Stromal cell of bone marrow (primary cell): ENCODE data around the gene FAM50B.

Experiments used
- DNase-seq: peaks from one replicate; pipeline ENCODE4 v3.0.0-alpha.2; 2012; ENCODE audit warnings: low read depth

The FAM50B gene

DNA sequence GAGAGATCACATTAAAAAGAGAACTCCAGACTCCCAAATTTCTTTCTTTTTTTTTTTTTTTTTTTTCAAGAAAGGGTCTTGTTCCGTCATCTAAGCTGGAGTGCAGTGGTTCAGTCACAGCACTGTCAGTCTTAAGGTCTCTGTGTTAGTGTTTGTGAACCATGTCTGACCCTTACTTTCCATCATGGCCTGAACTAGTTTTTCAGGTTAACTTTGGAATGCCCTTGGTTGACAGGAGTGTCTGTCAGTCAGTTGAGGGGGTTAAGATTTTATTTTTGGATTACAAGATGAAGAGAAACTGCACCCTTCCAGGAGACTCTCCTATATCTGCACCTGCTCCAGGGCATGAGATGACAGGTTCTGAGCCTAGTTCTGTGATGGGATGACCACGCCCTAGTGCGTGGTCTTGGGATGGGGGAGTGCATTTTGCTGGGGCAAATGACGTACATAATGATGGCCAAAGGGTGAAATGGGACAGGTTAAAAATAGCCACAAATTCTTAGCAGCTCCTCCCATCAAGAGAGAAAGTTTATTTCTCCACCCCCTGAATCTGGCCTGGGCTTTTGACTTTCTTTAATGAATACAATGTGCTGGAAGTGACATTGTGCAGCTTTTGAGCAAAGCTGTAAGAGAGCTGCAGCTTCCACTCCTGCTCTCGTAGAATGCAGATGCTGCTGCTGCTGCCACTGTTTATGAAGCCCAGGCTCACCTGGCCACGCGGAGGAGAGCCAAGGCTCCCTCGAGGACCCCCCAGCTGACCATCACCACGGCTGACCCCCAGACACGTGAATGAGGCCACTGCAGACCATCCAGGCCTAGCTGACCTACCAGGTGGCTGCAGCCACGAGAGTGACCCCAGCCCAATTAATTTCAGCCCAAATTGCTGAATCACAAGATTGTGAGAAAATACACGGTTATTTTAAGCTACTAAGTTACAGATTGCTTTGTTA, 29.7 kb upstream of the FAM50B start:
- no peak for DNase-seq

DNA sequence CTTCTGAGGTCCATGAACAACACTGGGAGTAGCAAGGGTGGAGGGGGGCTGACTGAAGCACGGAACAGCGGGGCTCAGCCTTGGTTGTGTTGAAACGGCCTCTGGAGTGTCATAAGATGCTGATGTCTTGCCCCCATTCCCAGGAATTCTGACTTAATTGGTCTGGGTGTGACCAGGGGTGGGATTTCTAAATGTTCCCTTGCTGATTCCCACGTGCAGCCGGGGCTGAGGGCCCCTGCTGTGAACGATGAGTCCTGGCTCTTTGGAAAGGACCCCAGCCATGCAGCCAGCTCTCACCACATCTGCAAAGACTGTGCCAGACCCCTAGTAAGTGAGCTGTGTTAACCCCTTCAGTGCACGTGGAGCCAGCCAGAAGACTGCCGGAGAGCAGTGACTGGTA, 28.6 kb upstream of the FAM50B start:
- DNase-seq, result no peak

DNA sequence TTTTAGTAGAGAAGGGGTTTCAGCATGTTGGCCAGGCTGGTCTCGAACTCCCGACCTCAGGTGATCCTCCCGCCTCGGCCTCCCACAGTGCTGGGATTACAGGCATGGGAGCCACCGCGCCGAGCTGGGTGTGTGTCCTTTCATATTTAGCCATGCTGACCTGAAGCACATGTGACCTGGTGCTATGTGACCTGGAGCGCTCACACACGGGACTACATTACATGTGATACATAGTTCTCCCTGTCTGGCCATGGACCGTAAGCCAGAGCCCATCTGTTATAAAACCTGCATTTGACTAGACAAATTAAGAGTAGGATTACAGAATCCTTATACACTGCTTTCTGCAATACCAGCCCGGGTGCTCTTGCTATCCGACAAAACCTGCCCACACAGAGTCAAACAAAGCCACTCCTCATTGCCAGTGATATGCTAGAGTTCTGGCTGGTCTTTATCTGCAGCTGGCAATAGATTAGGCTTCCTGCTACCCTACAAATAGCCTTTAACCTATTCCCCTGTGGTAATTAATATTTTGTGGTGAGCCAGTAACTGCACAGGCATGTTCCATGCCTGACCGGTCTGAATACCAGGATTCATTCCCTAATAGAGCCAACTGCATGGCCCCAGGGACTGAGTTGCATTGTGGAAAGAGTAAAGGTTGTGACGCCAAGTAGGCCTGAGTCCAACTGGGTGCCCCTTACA, 26.3 kb upstream of the FAM50B start:
- no peak for DNase-seq

DNA sequence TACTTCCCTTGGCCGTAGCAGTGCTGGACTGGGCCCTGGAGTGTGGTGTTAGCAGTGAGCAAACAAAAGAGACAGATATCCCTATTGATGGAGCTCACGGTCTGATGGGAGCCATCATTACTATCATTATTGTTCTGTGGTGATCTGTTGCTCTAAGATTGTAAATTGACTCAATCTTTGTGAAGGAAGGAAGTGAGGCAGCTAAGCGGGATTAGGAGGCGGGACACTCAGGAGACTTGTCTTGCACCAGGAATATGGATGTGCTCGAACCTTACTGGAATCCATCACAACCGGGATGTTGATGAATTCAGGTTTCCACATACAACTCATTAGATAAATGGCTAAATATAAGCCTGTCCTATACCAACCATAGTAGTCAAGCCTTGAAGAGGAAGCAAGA, 25.5 kb upstream of the FAM50B start:
- no peak for DNase-seq

DNA sequence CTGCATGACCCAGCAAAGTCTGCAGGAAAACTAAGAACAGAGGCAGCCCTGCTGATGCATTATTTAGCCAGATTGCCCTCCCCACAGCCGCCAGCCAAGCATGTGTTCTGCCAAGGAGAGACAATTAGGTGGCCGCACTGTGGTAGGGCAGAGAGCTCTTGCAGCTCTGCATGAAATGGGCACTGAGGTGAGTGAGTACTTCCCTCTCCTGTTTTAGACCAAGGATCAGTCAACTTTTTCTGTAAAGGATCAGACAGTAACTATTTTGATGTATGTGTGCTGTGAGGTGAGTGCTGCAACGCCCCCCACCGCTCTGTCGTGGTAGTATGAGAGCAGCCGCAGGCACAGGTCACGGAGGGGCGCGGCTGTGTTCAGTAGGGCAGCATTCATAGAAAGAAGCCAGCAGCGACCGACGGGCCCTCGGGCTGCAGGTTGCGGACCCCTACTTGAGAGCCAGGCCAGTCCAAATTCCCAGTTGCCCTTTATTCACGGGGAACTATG, 23.8 kb upstream of the FAM50B start:
- no peak for DNase-seq

DNA sequence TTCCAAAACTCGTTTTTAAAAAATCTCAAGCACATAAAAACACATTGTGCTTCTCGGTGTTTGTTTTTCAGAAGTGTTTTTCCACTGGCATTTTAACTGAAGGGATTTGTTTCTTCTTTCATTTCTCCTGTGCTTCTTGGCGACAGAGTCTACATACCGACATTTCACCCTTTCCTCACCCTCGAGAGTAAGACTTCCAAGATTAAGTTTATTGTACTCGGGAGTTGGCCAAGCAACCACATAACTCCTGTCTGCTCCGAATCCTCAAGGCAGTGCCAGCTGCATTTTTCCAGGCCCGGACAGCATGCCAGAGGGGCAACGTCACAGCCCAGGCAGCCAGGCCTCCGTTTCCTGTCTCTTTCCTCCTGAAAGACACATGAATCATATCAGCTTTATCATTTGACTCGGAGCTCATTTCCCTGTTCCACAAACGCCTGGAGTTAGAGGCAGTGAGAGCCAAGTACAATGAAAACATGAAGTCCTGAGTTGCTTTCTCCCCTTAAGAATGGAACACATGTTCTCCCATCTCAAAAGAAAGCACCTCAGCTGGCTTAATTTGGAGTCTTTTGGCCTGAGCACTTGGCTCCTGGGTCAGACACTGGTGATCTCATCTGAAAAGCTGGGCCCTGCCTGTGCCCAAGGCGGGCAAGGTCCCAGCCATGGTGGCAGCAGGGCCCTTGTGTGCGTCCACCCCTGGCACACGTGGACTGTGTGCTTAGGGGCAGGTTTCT, 23.2 kb upstream of the FAM50B start:
- DNase-seq, result peak; percentile 94

DNA sequence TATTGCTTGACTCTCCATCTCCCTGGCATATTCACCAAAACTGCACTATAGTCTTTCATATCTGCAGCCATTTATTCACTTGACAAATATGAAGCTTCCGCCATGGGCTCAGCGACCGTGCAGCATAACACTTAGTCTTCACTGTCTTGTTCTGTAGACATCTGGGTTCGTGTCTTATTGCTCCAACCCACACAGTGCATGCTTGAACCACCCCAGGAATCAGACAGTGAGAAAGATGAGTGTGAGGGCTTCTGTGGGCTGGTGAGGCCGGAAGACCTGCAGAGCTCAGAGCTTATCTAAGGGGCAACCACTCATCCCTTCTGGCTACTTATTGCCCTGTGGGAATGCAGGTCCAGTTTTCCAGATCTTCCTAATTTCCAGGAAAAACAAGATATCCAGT, 19.9 kb upstream of the FAM50B start:
- no peak for DNase-seq

DNA sequence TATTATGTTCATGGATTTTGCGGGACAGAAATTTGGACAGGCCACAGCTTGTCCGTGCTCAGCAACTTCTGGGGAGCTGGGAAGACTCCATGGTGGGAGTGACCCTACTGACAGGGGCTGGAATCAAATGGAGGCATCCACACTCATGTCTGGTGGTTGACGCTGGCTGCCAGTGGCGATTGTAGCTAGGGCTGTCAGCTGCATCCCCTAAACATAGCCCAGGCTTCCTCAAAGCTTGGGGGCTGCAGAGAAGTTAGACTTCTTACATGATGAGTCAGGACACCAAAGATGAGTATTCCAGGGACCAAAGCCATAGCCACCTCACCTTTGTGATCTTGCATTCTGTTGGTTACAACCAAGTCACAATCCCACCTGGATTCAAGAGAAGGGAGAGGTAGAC, 18.4 kb upstream of the FAM50B start:
- DNase-seq, result no peak

DNA sequence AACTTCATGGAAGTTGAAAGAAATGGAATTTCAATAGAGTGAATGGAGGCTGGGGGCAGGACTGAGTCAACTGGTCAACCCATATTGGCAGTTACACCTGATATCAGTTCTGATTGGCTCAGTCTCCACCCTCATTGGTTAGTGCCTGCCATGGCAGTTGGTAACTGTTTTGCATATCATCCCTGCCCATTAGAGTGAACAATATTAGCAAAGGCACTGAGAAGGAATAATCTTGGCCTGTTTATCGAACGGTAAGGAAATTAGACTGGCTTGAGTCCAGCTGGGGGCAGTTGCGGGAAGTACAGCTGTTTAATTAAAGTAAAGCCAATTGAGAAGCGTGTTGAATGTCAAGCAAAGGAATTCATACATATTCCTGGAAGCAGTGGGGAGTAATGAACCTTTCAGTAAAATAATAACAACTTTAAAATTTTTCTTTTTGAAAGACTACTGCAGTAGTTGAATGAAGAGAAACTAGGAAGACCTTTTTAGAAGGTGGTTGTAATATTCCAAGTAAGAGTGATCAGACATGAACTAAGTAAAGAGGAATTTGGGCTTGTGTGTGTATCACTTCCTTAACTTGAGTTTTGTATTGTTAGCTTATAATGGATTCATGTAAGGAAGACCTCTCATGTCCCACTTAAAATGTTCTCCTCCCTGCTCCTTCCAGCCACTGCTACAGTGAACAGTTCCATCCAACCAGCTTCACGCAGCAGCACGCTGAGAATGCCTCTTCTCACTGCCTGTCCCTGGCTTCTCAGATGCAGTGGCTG, 17.2 kb upstream of the FAM50B start:
- DNase-seq, result no peak

DNA sequence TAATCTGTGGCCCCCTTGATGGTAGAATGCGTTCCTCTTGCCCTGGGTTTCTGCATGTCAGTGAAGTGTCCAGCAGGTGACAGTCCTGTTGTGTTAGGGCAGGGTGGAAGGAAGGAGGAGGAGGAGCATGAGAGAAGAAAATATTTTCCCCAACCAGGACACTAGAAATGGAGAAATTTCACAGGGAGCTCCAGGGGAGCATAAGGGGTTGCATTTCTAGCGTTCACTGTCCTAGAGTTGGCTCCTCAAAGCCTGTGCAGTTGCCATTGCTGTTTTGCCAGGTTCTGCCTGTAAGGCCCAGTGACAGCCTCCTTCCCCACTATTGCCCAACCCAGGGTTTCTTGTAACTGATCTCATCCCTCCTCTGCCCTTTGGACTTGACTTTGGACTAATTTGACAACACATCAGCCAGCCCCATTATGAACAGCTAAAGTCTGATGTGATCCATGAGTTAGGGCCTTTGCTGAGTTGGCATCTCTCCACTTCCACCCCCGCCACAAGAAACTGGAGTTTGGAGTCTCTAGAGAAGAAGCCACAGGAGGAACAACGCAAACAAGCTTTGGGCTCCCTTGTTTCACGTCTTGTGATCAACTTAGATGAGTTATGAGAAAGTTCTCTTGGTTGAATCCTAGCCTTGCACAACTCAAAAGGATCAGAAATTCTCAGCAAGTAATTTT, 14.0 kb upstream of the FAM50B start:
- DNase-seq, result peak; percentile 89

DNA sequence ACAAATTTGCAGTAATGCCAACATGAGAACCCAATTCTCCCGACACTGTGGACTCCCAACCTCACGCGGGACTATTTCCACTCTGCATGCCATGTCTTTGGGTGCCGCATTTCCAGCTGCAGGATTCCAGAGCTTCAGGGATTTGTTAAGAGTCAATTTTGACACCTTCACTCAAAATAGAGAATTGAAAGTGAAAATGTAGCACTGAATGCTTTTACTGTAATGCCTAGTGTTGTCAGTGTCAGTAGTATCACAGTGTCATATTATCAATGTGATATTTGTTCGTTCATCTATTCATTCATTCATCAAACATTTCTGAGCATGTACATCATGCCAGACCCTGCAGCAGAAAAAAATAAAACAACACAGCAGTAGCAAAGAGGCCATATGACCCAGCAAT, 13.4 kb upstream of the FAM50B start:
- DNase-seq, result no peak

DNA sequence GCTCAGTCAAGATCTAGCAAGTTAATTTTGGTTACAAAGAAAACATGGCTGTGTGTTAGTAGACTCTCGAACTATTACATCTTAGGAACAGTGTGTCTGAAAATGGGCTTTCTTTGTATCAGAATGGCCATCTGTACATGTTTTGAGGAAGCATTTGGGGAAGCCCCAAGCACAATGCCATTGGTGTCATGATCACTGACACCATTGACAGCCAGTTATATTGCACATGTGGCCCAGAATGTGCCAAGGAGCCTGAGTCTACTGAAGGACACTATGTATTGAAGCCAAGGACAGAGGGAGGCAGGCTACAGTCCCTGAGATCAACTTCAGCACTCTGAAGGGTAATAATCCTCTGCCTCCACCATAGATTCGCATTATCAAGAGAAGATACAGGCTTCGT, 12.6 kb upstream of the FAM50B start:
- DNase-seq, result no peak

DNA sequence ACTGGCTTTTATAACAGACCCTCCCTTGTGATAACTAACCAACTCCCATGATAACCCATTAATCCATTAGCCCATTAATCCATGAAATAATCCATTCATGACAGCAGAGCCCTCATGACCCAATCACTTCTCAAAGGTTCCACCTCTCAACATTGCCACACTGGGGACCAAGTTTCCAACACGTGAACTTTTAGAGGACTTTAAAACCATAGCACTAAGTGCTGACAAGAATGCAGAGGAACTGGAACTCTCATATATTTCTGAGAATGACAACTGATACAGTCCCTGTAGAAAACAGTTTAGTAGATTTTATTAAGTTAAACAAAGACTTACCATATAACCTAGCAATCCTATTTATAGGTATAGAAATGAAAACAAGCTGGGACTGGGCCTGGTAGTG, 11.4 kb upstream of the FAM50B start:
- DNase-seq, result no peak

DNA sequence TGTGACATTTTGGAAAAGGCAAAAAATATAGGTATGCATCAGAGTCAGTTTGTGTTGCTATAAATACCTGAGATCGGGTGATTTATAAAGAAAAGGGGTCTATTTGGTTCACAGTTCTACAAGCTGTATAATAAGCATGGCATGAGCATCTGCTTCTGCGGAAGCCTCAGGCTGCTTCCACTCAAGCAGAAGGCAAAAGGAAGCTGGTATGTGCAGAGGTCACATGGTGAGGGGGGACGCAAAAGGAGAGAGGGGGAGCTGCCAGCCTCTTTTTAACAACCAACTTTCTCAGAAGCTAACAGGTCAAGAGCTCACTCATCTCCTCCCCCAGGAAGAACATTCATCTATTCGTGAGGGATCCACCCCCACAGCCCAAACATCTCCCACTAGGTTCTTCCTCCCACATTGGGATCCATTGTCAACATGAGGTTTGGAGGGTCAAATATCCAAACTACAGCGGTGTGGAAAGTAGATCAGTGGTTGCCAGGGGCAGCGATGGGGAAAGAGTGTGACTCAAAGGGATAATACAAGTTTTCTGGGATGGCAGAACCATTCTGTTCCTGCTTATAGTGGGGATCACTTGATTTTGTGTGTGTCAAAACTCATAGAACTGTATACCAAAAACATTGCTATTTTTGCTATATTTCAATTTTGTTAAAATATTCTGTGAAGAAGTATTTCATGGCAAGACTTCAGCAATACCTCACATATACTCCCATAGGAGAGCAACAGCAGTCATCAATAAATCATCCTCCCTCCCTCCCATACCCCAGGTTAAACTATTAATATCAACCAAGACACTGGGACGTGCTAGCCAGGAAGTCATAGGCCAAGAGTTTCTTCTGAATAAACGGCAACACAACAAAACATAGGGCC, 9.9 kb upstream of the FAM50B start:
- DNase-seq, result peak; percentile 82

DNA sequence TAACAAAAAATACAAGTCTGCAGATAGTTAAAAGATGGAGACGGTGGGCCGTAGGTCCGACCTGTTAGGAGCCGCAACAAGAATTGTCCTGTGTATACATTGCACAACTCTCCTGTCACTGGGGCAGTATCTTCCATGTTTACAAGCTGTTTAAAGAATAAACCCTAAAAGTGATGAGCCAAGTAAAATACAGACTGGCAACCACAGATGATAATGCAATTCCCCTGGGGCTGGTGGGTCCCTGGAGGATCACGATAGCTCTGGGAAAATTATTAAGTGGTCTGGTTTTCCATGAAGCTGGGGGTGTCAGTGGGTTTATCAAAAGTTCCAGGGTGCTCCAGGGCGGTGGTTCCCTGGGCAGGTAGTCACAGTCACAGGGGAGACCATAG, 8.1 kb upstream of the FAM50B start:
- DNase-seq, result no peak

DNA sequence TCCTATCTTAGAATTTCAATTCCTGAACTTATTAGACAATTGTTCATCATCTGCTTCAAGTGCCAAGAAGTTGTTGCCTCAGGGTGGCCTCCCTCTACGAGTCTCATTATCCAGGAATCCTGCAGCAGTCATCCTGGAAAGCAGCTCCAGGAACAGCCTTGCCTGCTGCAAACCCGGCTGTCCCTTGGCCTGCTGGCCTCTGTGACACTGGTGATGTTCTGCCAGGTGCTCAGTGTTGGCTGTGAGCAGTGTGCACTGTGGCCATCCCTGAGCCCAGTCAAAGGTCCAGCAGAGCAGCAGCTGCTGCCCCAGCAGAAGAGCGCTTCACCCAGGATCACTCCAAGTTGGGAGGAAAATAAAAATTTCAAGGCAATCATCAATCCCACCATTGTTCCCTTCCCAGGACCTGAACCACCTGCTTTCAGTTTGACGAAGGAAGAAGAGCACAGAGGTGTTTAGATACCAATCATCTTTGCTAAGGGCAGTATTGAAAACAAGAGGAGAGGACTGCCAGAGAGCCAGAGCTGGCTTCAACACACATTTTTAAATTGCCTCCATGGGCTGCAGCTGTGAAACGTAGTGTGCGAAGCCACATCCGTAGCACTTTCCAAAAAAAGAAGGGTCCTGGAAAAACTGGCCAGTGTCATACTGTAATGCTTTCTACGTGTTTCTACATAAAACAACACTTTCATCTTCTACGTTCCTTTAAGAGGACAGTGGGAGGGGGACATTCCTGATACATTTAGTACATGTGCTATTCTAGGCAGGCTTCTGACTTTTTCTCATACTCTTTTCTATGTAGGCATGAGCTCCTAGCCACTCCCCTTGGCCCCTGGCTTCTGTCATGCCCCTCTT, 7.2 kb upstream of the FAM50B start:
- DNase-seq, result no peak

DNA sequence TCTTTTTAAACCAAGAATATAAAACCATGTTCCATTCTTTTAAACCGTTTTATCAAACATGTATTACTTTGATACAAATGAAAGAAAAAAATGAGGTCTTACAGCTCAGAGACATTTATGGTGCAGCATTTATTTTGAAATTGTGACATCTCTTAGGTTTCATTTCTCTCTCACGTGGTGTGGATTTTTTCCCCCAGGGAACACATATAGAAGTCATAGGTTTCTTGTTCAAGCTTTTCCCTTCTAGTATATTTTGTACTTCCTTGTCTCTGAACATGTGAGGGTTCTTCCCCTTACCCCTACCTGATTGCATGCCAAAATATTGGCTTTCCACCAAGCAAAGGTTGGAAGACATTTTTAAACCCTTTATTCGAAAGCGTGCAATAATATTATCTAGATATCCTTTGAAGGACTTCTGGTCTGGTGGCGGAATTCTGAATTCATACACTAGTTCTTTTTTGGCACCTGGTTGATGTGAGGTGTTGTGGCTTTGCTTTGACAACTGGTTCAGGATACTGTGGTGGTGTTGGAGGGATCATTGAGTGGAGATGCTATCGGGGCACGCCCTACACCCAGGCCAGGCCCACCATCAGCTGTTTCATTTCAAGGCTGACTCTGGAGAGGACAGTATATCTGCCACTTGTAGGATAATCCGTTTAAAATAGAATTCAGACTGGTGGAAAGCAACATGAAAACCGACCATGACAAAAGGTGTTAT, 5.6 kb upstream of the FAM50B start:
- DNase-seq, result no peak

DNA sequence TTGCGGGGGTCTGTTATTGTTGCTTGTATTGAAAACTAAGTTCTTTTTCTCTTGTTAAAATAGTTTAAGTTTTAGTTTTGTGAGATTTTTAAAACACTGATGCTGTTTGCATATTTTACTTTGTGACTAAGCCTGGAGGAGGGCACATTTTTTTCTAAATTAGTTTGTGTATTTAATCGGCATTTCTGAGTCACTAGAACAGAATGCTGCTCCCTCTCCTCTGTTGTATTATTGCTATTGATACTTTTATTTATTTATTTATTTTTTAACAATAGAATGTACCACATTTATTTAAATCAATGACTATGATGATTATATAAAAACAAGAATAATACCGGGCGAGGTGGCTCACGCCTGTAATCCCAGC, 5.1 kb upstream of the FAM50B start:
- peak; percentile 52 for DNase-seq

DNA sequence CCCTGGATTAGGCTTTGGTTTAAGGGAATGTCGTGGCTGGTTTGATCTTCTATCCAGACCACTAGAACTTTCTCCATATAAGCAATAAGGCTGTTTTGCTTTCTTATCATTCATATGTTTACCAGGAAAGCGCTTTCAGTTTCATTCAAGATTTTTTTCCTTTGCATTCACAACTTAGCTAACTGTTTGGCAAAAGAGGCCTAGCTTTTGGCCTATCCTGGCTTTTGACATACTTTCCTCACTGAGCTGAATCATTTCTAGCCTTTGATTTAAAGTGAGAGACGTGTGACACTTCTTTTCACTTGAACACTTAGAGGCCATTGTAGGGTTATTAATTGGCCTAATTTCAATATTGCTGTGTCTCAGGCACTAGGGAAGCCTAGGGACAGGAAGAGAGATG, 1.7 kb upstream of the FAM50B start:
- DNase-seq, result no peak
